OCI-LY1 (cell line): ENCODE results near the gene CCDC86.

Experiments used
- H2AFZ ChIP-seq: fragments of 200-600 bp; sonication (generic), shearing (Covaris generic); 2 replicates; pipeline ENCODE4 v1.6.0; 2014; ENCODE audit warnings: antibody characterized with exemption, mild to moderate bottlenecking, low read length
- H3F3A ChIP-seq: fragments of 200-600 bp; sonication (generic), shearing (Covaris generic); 2 replicates; pipeline ENCODE4 v1.6.0; 2014; ENCODE audit warnings: mild to moderate bottlenecking, antibody characterized with exemption, low read length, moderate library complexity; ENCODE audit not compliant: insufficient read depth
- H3K27ac ChIP-seq: fragments of 200-600 bp; sonication (generic); 2 replicates; pipeline ENCODE4 v1.5.1; 2014; ENCODE audit warnings: low read length, mixed run types, mild to moderate bottlenecking, low read depth; ENCODE audit not compliant: poor library complexity, severe bottlenecking
- H3K27me3 ChIP-seq: fragments of 200-600 bp; sonication (generic); 2 replicates; pipeline ENCODE4 v1.6.0; 2014; ENCODE audit warnings: antibody characterized with exemption, mild to moderate bottlenecking, low read length, moderate library complexity; ENCODE audit not compliant: insufficient read depth
- H3K36me3 ChIP-seq: fragments of 200-600 bp; sonication (generic); 2 replicates; pipeline ENCODE4 v1.6.1; 2014; ENCODE audit warnings: mild to moderate bottlenecking, antibody characterized with exemption, low read length, moderate library complexity, mixed read lengths; ENCODE audit not compliant: insufficient read depth
- H3K4me1 ChIP-seq: fragments of 200-600 bp; sonication (generic); 2 replicates; pipeline ENCODE4 v1.5.1; 2014; ENCODE audit warnings: mild to moderate bottlenecking, low read length, moderate library complexity; ENCODE audit not compliant: insufficient read depth, severe bottlenecking
- H3K4me2 ChIP-seq: fragments of 200-600 bp; sonication (generic), shearing (Covaris generic); 2 replicates; pipeline ENCODE4 v1.6.1; 2014; ENCODE audit warnings: low read length
- H3K4me3 ChIP-seq: fragments of 200-600 bp; sonication (generic); 2 replicates; pipeline ENCODE4 v1.5.1; 2014; ENCODE audit warnings: low read length, low read depth, mild to moderate bottlenecking, mixed read lengths; ENCODE audit not compliant: poor library complexity, severe bottlenecking
- H3K79me2 ChIP-seq: fragments of 200-600 bp; shearing (Covaris generic); 2 replicates; pipeline ENCODE4 v1.6.1; 2016; ENCODE audit warnings: mixed run types, low read length, mixed read lengths; ENCODE audit not compliant: insufficient read depth
- H3K9ac ChIP-seq: fragments of 200-600 bp; sonication (generic), shearing (Covaris generic); 2 replicates; pipeline ENCODE4 v1.6.1; 2014; ENCODE audit warnings: mild to moderate bottlenecking, low read length, mixed read lengths
- H3K9me2 ChIP-seq: fragments of 200-600 bp; sonication (generic), shearing (Covaris generic); 2 replicates; pipeline ENCODE4 v1.6.1; 2014; ENCODE audit warnings: low read depth, mild to moderate bottlenecking, low read length, mixed read lengths
- H3K9me3 ChIP-seq: fragments of 200-600 bp; shearing (Covaris generic); 2 replicates; pipeline ENCODE4 v1.6.1; 2014; ENCODE audit warnings: low read length, mixed read lengths
- H4K20me1 ChIP-seq: fragments of 200-600 bp; sonication (generic), shearing (Covaris generic); 2 replicates; pipeline ENCODE4 v1.6.0; 2016; ENCODE audit warnings: mild to moderate bottlenecking, low read length; ENCODE audit not compliant: insufficient read depth
- CTCF ChIP-seq: fragments of 200-600 bp; sonication (generic), shearing (Covaris generic); IDR thresholded peaks from 2 replicates; pipeline ENCODE4 v1.5.1; 2017; ENCODE audit warnings: mild to moderate bottlenecking, antibody characterized with exemption, low read length, moderate library complexity, mixed read lengths
- EZH2 ChIP-seq: fragments of 200-600 bp; sonication (generic), shearing (Covaris generic); IDR thresholded peaks from 2 replicates; pipeline ENCODE4 v1.8.0; 2017; ENCODE audit warnings: borderline replicate concordance, mixed run types, mild to moderate bottlenecking, antibody characterized with exemption, low read length, moderate library complexity, mixed read lengths

Gene CCDC86

GRCh38 chr11:60899977-60900376, 58.1 kb downstream of the CCDC86 start:
- Histone ChIP-seq H3K36me3 (peaks cover 95% of the 10 kb centered on the region), H3K27me3 (no peaks in the 10 kb centered on the region), H4K20me1 (no peaks in the 10 kb centered on the region), H3K4me2 (no peak overlapping the region), H3K4me3 (no peak overlapping the region), H3K9ac (no peak overlapping the region), H3F3A (no peaks in the 10 kb centered on the region), H3K9me3 (no peaks in the 10 kb centered on the region), H2AFZ (no peak overlapping the region), H3K79me2 (peaks cover 18% of the 10 kb centered on the region), H3K9me2 (no peaks in the 10 kb centered on the region), H3K4me1 (peaks cover 10% of the 10 kb centered on the region), H3K27ac (no peak overlapping the region)
- no peak for TF ChIP-seq EZH2
- TF ChIP-seq CTCF, result no peak
